EH (cell line): ENCODE measurements around the gene STARD10.

ENCODE experiments used
- DNase-seq: peaks from one replicate; pipeline ENCODE4 v3.0.0-alpha.2; 2015; ENCODE audit warnings: low read depth

The STARD10 gene

GRCh38 chr11:72744474-72744873 is 49.4 kb downstream of the STARD10 start:
- DNase-seq = no peak

GRCh38 chr11:72743321-72744221 is 50.3 kb downstream of the STARD10 start:
- DNase-seq = no peak

- DNase-seq = no peak
Observed at GRCh38 chr11:72742513-72743320, 51.1 kb downstream of the STARD10 start.

- no peak for DNase-seq
Observed at GRCh38 chr11:72741849-72742512, 51.9 kb downstream of the STARD10 start.

GRCh38 chr11:72741429-72741833 is 52.4 kb downstream of the STARD10 start:
- DNase-seq = peak; percentile 56

GRCh38 chr11:72740562-72741428 is 53.1 kb downstream of the STARD10 start:
- no peak for DNase-seq

- no peak for DNase-seq
Observed at GRCh38 chr11:72740060-72740424, 53.8 kb downstream of the STARD10 start.

- no peak for DNase-seq
Observed at GRCh38 chr11:72739240-72740059, 54.4 kb downstream of the STARD10 start.

- DNase-seq = peak; percentile 45
Observed at GRCh38 chr11:72738199-72739141, 55.4 kb downstream of the STARD10 start.

GRCh38 chr11:72737336-72737735 is 56.5 kb downstream of the STARD10 start:
- DNase-seq = no peak

- peak; percentile 72 for DNase-seq
Observed at GRCh38 chr11:72736452-72737069, 57.3 kb downstream of the STARD10 start.

- DNase-seq = peak; percentile 48
Observed at GRCh38 chr11:72735495-72736027, 58.3 kb downstream of the STARD10 start.

- DNase-seq = no peak
Observed at GRCh38 chr11:72732329-72732728, 61.5 kb downstream of the STARD10 start.

- DNase-seq = no peak
Observed at GRCh38 chr11:72730737-72731136, 63.1 kb downstream of the STARD10 start.

- DNase-seq = no peak
Observed at GRCh38 chr11:72730243-72730642, 63.6 kb downstream of the STARD10 start.

- DNase-seq = no peak
Observed at GRCh38 chr11:72727521-72727920, 66.3 kb downstream of the STARD10 start.

- no peak for DNase-seq
Observed at GRCh38 chr11:72726266-72727220, 67.3 kb downstream of the STARD10 start.

GRCh38 chr11:72725724-72726028 is 68.2 kb downstream of the STARD10 start:
- no peak for DNase-seq
